GM19043 (cell line): Measurements from ENCODE around the gene PTGS2.
"Not testable (repeated sequence)": the region's sequence is repeated elsewhere in the genome, so short reads cannot be mapped to it uniquely, and the experiment has no call there.

Experiments used
- ATAC-seq: cut with Tn5 transposase; IDR thresholded peaks from one replicate; pipeline ENCODE4 v1.9.1; 2021; ENCODE audit warnings: low read depth; ENCODE audit not compliant: unreplicated experiment

The PTGS2 gene

DNA sequence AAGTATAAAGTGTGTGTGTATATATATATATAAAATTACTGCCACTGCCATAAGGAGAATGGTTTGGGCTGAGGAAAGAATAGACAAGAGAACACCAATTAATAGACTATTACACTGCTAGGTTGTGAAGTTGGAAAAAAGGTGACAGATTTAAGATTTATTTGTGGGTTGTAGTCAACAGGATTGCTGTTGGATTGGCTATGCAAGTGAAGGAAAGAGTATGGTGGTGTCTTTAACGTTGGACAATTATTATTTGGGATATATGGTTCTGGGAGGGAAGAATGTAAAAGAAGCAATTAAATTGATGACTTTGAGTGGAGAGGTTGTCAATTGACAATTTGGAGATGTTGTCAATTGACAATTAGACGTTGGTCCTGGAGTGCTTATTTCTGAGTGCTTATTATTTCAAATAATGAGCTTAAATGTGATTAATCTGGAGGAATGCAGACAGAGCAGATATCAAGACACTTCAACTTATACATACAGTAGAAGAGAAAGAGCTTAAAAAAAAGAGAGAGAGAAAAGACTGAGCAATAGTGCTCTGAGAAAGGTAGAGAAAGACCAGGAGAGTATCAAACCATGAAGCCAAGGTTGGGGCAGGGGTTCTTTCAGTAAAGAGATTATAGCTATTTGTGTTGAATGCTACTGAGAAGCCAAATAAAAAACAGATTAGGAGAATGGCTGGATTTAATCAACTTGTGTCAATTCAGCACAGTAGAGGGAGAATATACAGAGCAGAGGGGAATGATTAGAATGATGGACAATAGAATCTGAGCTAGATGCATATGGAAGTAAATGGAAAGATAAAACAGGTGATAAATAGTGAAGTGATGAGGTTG lies 9.7 kb downstream of the PTGS2 start:
- ATAC-seq: no peak

DNA sequence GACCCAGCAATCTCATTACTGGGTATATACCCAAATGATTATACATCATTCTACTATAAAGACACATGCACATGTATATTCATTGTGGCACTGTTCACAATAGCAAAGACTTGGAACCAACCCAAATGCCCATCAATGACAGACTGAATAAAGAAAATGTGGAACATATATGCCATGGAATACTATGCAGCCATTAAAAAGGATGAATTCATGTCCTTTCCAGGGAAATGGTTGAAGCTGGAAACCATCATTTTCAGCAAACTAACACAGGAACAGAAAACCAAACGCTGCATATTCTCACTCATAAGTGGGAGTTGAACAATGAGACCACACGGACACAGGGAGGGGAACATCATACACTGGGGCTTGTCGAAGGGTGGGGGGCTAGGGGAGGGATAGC lies 10.4 kb downstream of the PTGS2 start:
- not testable (repeated sequence) for ATAC-seq

DNA sequence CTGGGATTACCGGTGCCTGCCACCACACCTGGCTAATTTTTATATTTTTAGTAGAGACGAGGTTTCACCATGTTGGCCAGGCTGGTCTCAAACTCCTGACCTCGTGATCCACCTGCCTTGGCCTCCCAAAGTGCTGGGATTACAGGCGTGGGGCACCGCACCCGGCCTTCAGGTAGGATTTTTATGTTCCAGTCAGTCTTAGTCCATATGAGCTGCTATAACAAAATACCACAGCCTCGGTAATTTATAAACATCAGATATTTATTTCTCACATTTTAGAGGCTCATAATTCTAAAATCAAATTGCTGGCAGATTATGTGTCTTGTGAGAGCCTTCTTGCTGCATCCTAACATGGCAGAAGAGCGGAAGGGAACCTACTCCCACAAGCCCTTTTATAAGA lies 16.0 kb downstream of the PTGS2 start:
- ATAC-seq: not testable (repeated sequence)

DNA sequence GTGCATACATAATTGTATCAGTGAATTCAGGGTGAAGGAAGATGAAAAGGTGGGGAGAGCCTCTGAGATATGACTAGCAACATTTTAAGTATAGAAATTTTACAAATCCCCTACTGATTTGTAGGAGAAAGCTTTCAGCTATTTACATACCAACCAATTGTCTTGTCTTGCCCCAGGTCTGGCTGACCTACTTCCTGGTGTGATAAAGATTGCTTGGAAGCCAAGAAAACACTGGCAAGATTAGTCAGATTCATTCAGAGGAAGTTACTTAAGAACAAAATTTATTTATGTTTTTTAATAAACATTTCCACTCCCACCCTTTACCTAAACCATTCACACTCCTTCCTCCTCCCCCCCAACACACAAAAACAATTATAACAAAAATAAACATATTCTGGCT lies 17.5 kb downstream of the PTGS2 start:
- ATAC-seq: no peak

- no peak for ATAC-seq
Measured at GRCh38 chr1:186659890-186660341, 20.3 kb downstream of the PTGS2 start.

GRCh38 chr1:186658999-186659398 lies 21.2 kb downstream of the PTGS2 start:
- no peak for ATAC-seq

GRCh38 chr1:186657481-186657880 lies 22.7 kb downstream of the PTGS2 start:
- ATAC-seq: no peak

DNA sequence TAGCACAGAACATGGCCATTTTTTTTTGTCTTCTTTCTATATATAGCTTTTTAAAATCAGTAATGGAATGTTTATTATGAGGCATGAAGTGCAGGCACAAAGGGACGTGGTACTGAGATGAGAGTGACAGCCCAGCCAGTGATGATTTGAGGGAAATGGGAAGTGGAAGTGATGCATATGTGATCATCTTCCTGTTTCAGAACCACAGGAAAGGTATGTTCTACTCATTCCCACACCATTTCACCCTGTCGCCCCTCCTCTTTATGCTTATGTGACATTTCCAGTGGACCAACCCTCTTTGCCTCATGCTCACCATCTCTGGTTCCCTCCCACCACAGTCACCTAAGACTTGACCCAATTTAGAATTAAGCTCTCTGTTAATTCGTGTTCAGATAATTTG lies 24.3 kb downstream of the PTGS2 start:
- ATAC-seq: no peak

DNA sequence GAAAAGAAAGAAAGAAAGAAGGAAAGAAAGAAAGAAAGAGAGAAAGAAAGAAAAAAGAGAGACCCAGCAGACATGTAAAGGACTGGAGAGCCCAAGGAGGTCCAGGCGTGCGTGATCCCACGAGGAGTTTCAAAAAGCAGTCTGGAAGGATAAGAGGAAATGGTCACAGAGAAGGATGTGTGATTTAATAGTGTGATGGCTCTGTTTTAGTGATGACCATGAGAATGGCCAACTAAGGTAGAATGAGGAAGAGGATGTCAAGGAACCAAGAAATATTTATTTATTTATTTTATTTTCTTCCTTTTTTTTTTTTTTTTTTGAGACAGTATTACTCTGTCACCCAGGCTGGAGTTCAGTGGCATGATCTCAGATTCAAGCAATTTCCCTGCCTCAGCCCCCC lies 25.5 kb downstream of the PTGS2 start:
- no peak for ATAC-seq

GRCh38 chr1:186653312-186653711 lies 26.9 kb downstream of the PTGS2 start:
- ATAC-seq: no peak

- ATAC-seq: no peak
Measured at GRCh38 chr1:186648613-186649012, 31.6 kb downstream of the PTGS2 start.

GRCh38 chr1:186647985-186648384 lies 32.2 kb downstream of the PTGS2 start:
- ATAC-seq: not testable (repeated sequence)

DNA sequence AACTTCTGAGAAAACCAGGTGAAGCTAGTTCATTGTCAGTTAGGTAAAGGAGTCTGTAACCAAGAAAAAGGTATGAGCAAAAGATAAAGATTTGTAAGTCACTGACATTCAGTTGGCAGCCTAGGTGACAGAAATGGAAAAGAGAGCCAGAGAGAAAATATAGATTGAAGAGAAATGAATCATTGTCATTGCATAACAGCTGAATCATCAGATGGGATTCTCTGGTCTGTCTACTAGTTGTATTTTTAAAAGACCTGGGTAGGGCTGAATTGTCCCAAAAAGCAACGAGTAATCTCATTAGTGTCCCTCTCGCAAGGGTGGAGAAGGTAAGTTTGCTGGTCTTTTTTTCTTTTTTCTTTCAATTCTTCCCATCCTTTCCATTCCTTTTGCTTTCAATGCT lies 36.6 kb downstream of the PTGS2 start:
- ATAC-seq: no peak

DNA sequence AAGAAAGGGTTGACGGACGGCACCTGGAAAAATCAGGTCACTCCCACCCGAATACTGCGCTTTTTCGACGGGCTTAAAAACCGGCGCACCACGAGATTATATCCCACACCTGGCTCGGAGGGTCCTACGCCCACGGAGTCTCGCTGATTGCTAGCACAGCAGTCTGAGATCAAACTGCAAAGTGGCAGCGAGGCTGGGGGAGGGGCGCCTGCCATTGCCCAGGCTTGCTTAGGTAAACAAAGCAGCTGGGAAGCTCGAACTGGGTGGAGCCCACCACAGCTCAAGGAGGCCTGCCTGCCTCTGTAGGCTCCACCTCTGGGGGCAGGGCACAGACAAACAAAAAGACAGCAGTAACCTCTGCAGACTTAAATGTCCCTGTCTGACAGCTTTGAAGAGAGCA lies 42.7 kb downstream of the PTGS2 start:
- not testable (repeated sequence) for ATAC-seq

DNA sequence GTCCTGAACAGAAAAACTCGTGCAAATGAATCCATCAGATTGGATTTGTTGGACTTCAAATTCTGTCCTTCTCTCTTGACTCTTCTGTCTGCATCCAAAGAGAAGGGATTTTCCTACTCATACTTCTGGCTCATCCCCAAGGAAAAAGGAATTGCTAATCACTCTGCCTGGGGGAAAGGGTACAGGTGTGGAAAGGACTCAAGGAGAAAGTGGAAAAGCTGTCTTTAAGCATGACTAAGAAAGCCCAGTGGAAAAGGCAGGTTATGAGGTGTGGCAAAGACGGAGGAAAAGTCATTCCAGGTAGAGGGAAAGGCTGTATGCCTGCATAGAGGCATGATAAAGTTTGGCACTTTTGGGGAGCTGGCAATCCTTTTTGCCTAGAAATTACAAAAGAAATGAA lies 43.4 kb downstream of the PTGS2 start:
- no peak for ATAC-seq

- ATAC-seq: no peak
Measured at GRCh38 chr1:186634511-186634910, 45.7 kb downstream of the PTGS2 start.

GRCh38 chr1:186633116-186633515 lies 47.1 kb downstream of the PTGS2 start:
- ATAC-seq: no peak

GRCh38 chr1:186629341-186629740 lies 50.9 kb downstream of the PTGS2 start:
- ATAC-seq: no peak

- ATAC-seq: no peak
Measured at GRCh38 chr1:186628910-186629309, 51.3 kb downstream of the PTGS2 start.

GRCh38 chr1:186627019-186627418 lies 53.2 kb downstream of the PTGS2 start:
- no peak for ATAC-seq

DNA sequence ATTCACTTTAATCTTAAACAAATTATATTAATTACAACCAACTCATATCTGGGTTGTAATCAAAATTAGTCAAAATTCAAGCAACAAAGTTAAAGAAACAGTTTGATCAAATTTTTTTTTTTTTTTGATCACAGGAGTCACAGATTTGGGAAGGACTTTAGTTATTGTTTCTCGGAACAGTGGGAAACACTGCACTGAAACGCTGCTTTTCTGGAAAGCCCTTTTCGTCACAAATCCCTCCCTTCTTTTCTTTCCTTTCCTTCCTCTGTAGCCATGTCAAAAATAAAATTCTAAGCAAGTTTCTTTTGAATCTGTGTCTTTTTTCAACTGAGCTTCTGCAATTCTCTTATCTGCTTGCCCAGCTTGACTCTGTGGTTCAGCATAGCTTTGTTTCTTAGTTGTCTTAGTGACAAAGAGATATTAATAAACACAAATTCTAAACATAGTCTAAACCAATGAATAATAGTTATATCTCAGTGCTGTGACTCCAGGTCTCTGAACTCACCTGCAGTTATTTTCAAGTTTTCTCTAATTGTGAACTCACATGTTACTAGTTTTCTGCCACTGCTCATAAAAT lies 53.8 kb downstream of the PTGS2 start:
- no peak for ATAC-seq

DNA sequence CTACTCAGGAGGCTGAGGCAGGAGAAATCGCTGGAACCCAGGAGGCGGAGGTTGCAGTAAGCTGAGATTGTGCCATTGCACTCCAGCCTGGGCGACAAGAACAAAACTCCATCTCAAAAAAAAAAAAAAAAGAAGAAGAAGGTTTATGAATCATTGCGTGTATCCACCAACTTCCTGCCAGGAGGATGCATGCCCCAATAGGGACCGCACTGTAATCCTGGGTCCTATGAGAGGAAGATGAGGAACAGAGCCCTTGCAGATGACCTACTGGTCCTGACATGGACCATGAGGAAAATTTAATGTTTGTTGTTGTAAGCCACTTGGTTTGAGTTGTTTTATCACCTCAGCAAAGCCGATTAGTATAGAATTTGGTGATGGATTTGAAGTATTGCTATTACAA lies 56.7 kb downstream of the PTGS2 start:
- no peak for ATAC-seq
